OCI-LY3 (cell line): ENCODE measurements around the gene CTSL.

ENCODE experiments used
- H2AFZ ChIP-seq: fragments of 200-600, 300-600 bp; shearing (Covaris generic); 2 replicates; pipeline ENCODE4 v1.6.0; 2014; ENCODE audit warnings: antibody characterized with exemption, low read depth, low read length
- H3K27ac ChIP-seq: fragments of 200-600, 300-600 bp; sonication (generic); 2 replicates; pipeline ENCODE4 v1.5.1; 2014; ENCODE audit warnings: mild to moderate bottlenecking, low read length, moderate library complexity, mixed read lengths
- H3K27me3 ChIP-seq: fragments of 200-600, 300-600 bp; sonication (generic); 2 replicates; pipeline ENCODE4 v1.6.1; 2014; ENCODE audit warnings: low read depth, low read length, mixed read lengths
- H3K36me3 ChIP-seq: fragments of 200-600, 300-600 bp; sonication (generic); replicated peaks from 2 replicates; pipeline ENCODE3; 2014; ENCODE audit warnings: low read depth, low read length, mixed read lengths
- H3K4me1 ChIP-seq: fragments of 300-600, 200-600 bp; sonication (generic); 2 replicates; pipeline ENCODE4 v1.6.1; 2014; ENCODE audit warnings: low read length, mixed read lengths
- H3K4me2 ChIP-seq: fragments of 200-600, 300-600 bp; sonication (generic); 2 replicates; pipeline ENCODE4 v1.6.1; 2014; ENCODE audit warnings: low read length, mixed read lengths
- H3K4me3 ChIP-seq: fragments of 300-600, 200-600 bp; sonication (generic); 2 replicates; pipeline ENCODE4 v1.5.1; 2014; ENCODE audit warnings: antibody characterized with exemption, mild to moderate bottlenecking, low read length, moderate library complexity
- H3K79me2 ChIP-seq: fragments of 300-600, 200-600 bp; shearing (Covaris generic); 2 replicates; pipeline ENCODE4 v1.6.1; 2014; ENCODE audit warnings: mild to moderate bottlenecking, low read length, mixed read lengths
- H3K9ac ChIP-seq: fragments of 300-600, 200-600 bp; shearing (Covaris generic); 2 replicates; pipeline ENCODE4 v1.6.0; 2014; ENCODE audit warnings: mild to moderate bottlenecking, low read length, moderate library complexity
- H3K9me3 ChIP-seq: fragments of 200-600, 300-600 bp; shearing (Covaris generic); 2 replicates; pipeline ENCODE4 v1.6.1; 2014; ENCODE audit warnings: low read length, mixed read lengths; ENCODE audit not compliant: insufficient read depth
- H4K20me1 ChIP-seq: fragments of 200-600, 300-600 bp; sonication (generic); 2 replicates; pipeline ENCODE4 v1.6.1; 2016; ENCODE audit warnings: low read length, mixed read lengths; ENCODE audit not compliant: insufficient read depth
- EZH2phosphoT487 ChIP-seq: fragments of 200-600 bp; shearing (Covaris generic); IDR thresholded peaks from 2 replicates; pipeline ENCODE4 v1.6.1; 2018; ENCODE audit warnings: antibody characterized with exemption, mixed run types, low read depth
- TF ChIP-seq, protein P1 (sequence below): fragments of 200-600, 300-600 bp; sonication (generic); IDR thresholded peaks from 2 replicates; pipeline ENCODE4 v1.5.1; 2014; ENCODE audit warnings: antibody characterized with exemption, low read length, low read depth

The CTSL gene

DNA sequence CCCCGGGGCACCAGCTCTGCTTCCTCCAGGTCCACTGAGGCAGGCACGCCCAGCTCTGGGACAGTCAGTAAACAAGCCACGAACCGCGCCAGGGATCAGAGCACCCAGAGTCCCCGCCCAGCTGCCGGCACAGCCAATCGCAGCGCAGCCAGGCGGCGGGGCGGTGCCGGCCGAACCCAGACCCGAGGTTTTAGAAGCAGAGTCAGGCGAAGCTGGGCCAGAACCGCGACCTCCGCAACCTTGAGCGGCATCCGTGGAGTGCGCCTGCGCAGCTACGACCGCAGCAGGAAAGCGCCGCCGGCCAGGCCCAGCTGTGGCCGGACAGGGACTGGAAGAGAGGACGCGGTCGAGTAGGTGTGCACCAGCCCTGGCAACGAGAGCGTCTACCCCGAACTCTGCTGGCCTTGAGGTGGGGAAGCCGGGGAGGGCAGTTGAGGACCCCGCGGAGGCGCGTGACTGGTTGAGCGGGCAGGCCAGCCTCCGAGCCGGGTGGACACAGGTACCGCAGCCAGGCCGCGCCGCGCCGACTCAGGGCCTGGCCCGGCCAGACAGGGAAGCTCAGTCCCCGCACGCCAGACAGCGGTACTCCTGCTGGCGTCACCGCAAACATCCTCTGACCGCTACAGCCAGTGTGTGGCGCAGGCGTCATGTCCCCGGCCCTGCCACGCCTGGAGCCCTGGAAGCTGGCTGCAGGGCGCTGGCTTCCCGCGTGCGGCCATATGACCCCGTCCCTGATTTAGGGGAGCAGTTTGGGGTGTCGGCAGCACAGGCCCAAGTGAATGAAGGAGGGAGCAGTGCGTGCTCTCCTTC is at the start of gene CTSL:
Gene CTSL, plus strand, starts transcription at position 220 of the 810 bp plus-strand sequence. CDS start 1,485 bp downstream, outside the sequence.
- no peak within 1 kb of the TSS for H3K27ac ChIP-seq
- H3K4me1 ChIP-seq, result no peaks in the 10 kb centered on the region
- H2AFZ ChIP-seq, result no peak within 1 kb of the TSS
- H3K36me3 ChIP-seq, result no peaks in the 10 kb centered on the region
- no peak within 1 kb of the TSS for H3K4me3 ChIP-seq
- no peaks in the 10 kb centered on the region for H4K20me1 ChIP-seq
- no peaks in the 10 kb centered on the region for H3K79me2 ChIP-seq
- no peaks in the 10 kb centered on the region for H3K27me3 ChIP-seq
- no peak for TF ChIP-seq EZH2phosphoT487
- TF ChIP-seq, protein P1, sequence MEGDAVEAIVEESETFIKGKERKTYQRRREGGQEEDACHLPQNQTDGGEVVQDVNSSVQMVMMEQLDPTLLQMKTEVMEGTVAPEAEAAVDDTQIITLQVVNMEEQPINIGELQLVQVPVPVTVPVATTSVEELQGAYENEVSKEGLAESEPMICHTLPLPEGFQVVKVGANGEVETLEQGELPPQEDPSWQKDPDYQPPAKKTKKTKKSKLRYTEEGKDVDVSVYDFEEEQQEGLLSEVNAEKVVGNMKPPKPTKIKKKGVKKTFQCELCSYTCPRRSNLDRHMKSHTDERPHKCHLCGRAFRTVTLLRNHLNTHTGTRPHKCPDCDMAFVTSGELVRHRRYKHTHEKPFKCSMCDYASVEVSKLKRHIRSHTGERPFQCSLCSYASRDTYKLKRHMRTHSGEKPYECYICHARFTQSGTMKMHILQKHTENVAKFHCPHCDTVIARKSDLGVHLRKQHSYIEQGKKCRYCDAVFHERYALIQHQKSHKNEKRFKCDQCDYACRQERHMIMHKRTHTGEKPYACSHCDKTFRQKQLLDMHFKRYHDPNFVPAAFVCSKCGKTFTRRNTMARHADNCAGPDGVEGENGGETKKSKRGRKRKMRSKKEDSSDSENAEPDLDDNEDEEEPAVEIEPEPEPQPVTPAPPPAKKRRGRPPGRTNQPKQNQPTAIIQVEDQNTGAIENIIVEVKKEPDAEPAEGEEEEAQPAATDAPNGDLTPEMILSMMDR, result no peak
- H3K9me3 ChIP-seq, result no peaks in the 10 kb centered on the region
- H3K4me2 ChIP-seq, result no peak within 1 kb of the TSS
- no peak within 1 kb of the TSS for H3K9ac ChIP-seq

DNA sequence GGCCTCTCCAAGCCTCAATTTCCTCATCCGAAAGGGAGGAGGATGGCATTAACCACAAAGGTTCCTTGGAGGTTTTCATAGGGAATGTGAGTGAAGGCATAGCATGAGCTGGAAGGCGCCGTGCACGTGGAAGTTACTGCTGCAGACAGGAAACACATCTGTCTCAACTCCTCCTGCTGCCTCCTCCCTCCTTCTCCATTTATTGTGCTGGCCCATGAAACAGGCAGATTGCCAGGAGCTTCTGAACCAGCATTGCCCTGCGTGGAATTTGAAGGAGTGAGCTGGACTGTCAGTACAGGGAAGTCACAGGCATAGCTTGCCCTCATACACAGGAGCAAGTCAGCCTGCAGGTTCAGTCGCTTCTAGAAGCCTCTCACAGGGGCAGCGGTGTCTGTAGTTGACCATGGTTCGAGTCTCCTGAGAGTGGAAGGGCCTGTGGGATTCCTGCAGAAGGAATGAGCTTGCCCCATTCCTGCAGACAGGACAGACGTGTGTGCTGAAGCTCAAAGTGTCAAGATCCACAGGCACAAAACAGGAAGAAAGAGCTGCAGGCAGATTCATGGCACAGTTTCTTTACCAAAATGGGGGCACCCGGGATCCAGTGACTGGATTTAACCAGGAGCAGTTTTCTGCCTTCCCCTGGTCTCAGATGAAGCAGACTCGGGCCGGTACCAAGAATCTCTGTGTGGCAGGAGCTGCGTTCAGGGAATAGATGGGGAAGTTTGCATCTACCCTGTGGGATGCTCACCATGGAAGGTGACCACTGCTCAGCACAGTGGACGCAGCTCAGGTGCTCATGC is 48.7 kb upstream of the CTSL start:
- Histone ChIP-seq H3K9me3 (no peaks in the 10 kb centered on the region), H3K36me3 (no peaks in the 10 kb centered on the region), H4K20me1 (no peaks in the 10 kb centered on the region), H3K4me3 (no peak overlapping the region), H3K4me2 (no peak overlapping the region), H3K9ac (no peak overlapping the region), H2AFZ (no peak overlapping the region), H3K27ac (no peak overlapping the region), H3K4me1 (no peaks in the 10 kb centered on the region), H3K27me3 (no peaks in the 10 kb centered on the region), H3K79me2 (no peaks in the 10 kb centered on the region)
- TF ChIP-seq EZH2phosphoT487, result no peak
- TF ChIP-seq, protein P1, result no peak

DNA sequence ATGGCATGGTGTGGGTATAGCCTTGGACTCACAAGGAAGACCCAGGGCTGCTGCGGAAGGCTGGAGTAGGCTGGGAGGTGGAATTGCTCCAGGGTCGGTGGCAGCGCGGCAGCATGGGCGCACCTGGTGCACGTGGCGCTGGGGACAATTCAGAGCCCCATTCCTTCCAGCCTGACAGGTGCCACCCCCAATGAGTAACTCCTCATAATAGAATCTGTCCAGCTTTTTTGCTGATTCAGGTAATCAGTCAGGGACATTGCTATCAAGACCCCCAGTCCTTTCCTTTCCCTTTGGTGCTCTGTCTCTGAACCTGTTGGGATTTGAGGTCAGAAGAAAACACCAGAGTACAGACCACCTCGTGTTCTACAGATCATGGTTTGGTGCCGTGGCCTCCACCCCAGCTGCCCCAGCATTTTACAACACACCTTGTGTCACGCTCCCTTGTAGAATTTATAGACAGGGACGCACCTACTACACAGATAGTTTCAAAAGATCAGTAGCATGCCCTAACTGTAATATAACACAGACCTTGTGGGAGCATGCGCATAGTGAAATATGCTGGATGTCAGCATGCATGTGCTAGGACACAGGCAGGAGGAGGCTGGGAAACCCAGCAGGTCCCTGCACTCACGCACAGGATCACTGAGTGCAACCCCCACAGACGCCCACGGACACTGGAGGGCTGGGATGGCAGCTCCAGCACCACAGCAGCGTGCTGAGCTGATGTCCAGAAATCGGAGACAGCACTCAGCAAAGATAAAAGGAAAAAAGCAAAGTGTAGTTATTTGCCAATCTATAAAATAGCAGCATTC is 47.9 kb upstream of the CTSL start:
- Histone ChIP-seq H3K27me3 (no peaks in the 10 kb centered on the region), H3K79me2 (no peaks in the 10 kb centered on the region), H4K20me1 (no peaks in the 10 kb centered on the region), H3K4me1 (no peaks in the 10 kb centered on the region), H2AFZ (no peak overlapping the region), H3K27ac (no peak overlapping the region), H3K9ac (no peak overlapping the region), H3K36me3 (no peaks in the 10 kb centered on the region), H3K9me3 (no peaks in the 10 kb centered on the region), H3K4me3 (no peak overlapping the region), H3K4me2 (no peak overlapping the region)
- TF ChIP-seq EZH2phosphoT487, result no peak
- TF ChIP-seq, protein P1, result no peak
